WTC11 (cell line): ENCODE measurements around the gene SLC7A7. TPM values are rescaled to one million over a fixed set of nuclear protein-coding genes. Genes with fewer than 3 reads are reported as not detected.

Source experiments
- FOXJ3 ChIP-seq: sonication (generic); formaldehyde crosslinking; IDR thresholded peaks from 2 replicates; pipeline ENCODE4 v1.9.0; 2021; ENCODE audit warnings: missing genetic modification reagents, mild to moderate bottlenecking, borderline replicate concordance
- GABPB1 ChIP-seq: sonication (generic); formaldehyde crosslinking; IDR thresholded peaks from 2 replicates; pipeline ENCODE4 v1.8.1; 2023; ENCODE audit warnings: mild to moderate bottlenecking, missing genetic modification reagents
- IRF2 ChIP-seq: sonication (generic); formaldehyde crosslinking; IDR thresholded peaks from 2 replicates; pipeline ENCODE4 v1.8.0; 2022; ENCODE audit warnings: low read depth, missing genetic modification reagents, borderline replicate concordance
- JAZF1 ChIP-seq: fragments of 250-450 bp; sonication (Bioruptor Pico); IDR thresholded peaks from 2 replicates; pipeline ENCODE4 v1.9.0; 2021; ENCODE audit warnings: moderate library complexity, mild to moderate bottlenecking, inconsistent platforms
- JUN ChIP-seq: sonication (generic); formaldehyde crosslinking; IDR thresholded peaks from 2 replicates; pipeline ENCODE4 v1.8.0; 2023; ENCODE audit warnings: mild to moderate bottlenecking, missing genetic modification reagents
- MXD4 ChIP-seq: fragments of 250-450 bp; sonication (Bioruptor Pico); IDR thresholded peaks from 2 replicates; pipeline ENCODE4 v1.8.0; 2021; ENCODE audit warnings: mild to moderate bottlenecking, moderate library complexity, borderline replicate concordance
- MYBL2 ChIP-seq: sonication (generic); formaldehyde crosslinking; IDR thresholded peaks from 2 replicates; pipeline ENCODE4 v1.8.1; 2023; ENCODE audit warnings: mild to moderate bottlenecking, moderate library complexity, missing genetic modification reagents
- NR1H2 ChIP-seq: sonication (generic); formaldehyde crosslinking; IDR thresholded peaks from 2 replicates; pipeline ENCODE4 v1.9.0; 2021; ENCODE audit warnings: mild to moderate bottlenecking, moderate library complexity, missing genetic modification reagents
- RORB ChIP-seq: fragments of 250-450 bp; sonication (Bioruptor Pico); IDR thresholded peaks from 2 replicates; pipeline ENCODE4 v1.9.0; 2021; ENCODE audit warnings: mild to moderate bottlenecking
- SMAD4 ChIP-seq: sonication (generic); formaldehyde crosslinking; IDR thresholded peaks from 2 replicates; pipeline ENCODE4 v1.8.0; 2022; ENCODE audit warnings: mild to moderate bottlenecking, missing genetic modification reagents
- SOX15 ChIP-seq: fragments of 250-450 bp; sonication (Bioruptor Pico); IDR thresholded peaks from 2 replicates; pipeline ENCODE4 v1.9.0; 2021; ENCODE audit warnings: mild to moderate bottlenecking
- TEAD4 ChIP-seq: sonication (generic); formaldehyde crosslinking; IDR thresholded peaks from 2 replicates; pipeline ENCODE4 v1.8.0; 2022; ENCODE audit warnings: mild to moderate bottlenecking, missing genetic modification reagents
- ZNF121 ChIP-seq: sonication (generic); formaldehyde crosslinking; IDR thresholded peaks from 2 replicates; pipeline ENCODE4 v1.8.0; 2023; ENCODE audit warnings: missing genetic modification reagents
- ZNF219 ChIP-seq: sonication (generic); formaldehyde crosslinking; IDR thresholded peaks from 2 replicates; pipeline ENCODE4 v1.8.0; 2023; ENCODE audit warnings: missing genetic modification reagents, mild to moderate bottlenecking, borderline replicate concordance
- ZNF263 ChIP-seq: sonication (generic); formaldehyde crosslinking; IDR thresholded peaks from 2 replicates; pipeline ENCODE4 v1.8.1; 2022; ENCODE audit warnings: low read depth, mild to moderate bottlenecking, moderate library complexity, missing genetic modification reagents
- ZNF396 ChIP-seq: fragments of 250-450 bp; sonication (Bioruptor Pico); IDR thresholded peaks from 2 replicates; pipeline ENCODE4 v1.8.0; 2021; ENCODE audit warnings: mild to moderate bottlenecking, moderate library complexity, borderline replicate concordance
- ZNF671 ChIP-seq: fragments of 250-450 bp; sonication (Bioruptor Pico); IDR thresholded peaks from 2 replicates; pipeline ENCODE4 v1.8.0; 2021; ENCODE audit warnings: mild to moderate bottlenecking
- total RNA-seq: library from RNA; stranded (reverse); gene quantifications from 3 replicates; pipeline ENCODE4 v1.2.3, GENCODE V29; 2021
- TF ChIP-seq, protein P1 (sequence below): fragments of 250-450 bp; sonication (Bioruptor Pico); IDR thresholded peaks from 2 replicates; pipeline ENCODE4 v1.9.0; 2021; ENCODE audit warnings: mild to moderate bottlenecking
- TF ChIP-seq, protein P2 (sequence below): sonication (generic); formaldehyde crosslinking; IDR thresholded peaks from 2 replicates; pipeline ENCODE4 v1.8.1; 2022; ENCODE audit warnings: low read depth, mild to moderate bottlenecking, moderate library complexity, missing genetic modification reagents, borderline replicate concordance
- TF ChIP-seq, protein P3 (sequence below): sonication (generic); formaldehyde crosslinking; IDR thresholded peaks from 2 replicates; pipeline ENCODE4 v1.8.0; 2022; ENCODE audit warnings: mild to moderate bottlenecking, missing genetic modification reagents
- TF ChIP-seq, protein P4 (sequence below): sonication (generic); formaldehyde crosslinking; IDR thresholded peaks from 2 replicates; pipeline ENCODE4 v1.8.1; 2022; ENCODE audit warnings: mild to moderate bottlenecking, moderate library complexity, missing genetic modification reagents
- TF ChIP-seq, protein P5 (sequence below): fragments of 250-450 bp; sonication (Bioruptor Pico); IDR thresholded peaks from 2 replicates; pipeline ENCODE4 v1.8.0; 2021; ENCODE audit warnings: mild to moderate bottlenecking
- TF ChIP-seq, protein P6 (sequence below): sonication (generic); formaldehyde crosslinking; IDR thresholded peaks from 2 replicates; pipeline ENCODE4 v1.8.1; 2022; ENCODE audit warnings: mild to moderate bottlenecking, missing genetic modification reagents, moderate library complexity, borderline replicate concordance
- TF ChIP-seq, protein P7 (sequence below): sonication (generic); formaldehyde crosslinking; IDR thresholded peaks from 2 replicates; pipeline ENCODE4 v1.8.0; 2022; ENCODE audit warnings: mild to moderate bottlenecking, missing genetic modification reagents
- TF ChIP-seq, protein P8 (sequence below): sonication (generic); formaldehyde crosslinking; IDR thresholded peaks from 2 replicates; pipeline ENCODE4 v1.8.0; 2022; ENCODE audit warnings: mild to moderate bottlenecking, missing genetic modification reagents
- TF ChIP-seq, protein P9 (sequence below): sonication (generic); formaldehyde crosslinking; conservative IDR thresholded peaks from 2 replicates; pipeline ENCODE4 v1.8.1; 2023; ENCODE audit warnings: mild to moderate bottlenecking, low read depth, missing genetic modification reagents, moderate library complexity

SLC7A7 gene
- total RNA-seq, 1 experiment from 2014 or later, result 4.3 TPM

DNA sequence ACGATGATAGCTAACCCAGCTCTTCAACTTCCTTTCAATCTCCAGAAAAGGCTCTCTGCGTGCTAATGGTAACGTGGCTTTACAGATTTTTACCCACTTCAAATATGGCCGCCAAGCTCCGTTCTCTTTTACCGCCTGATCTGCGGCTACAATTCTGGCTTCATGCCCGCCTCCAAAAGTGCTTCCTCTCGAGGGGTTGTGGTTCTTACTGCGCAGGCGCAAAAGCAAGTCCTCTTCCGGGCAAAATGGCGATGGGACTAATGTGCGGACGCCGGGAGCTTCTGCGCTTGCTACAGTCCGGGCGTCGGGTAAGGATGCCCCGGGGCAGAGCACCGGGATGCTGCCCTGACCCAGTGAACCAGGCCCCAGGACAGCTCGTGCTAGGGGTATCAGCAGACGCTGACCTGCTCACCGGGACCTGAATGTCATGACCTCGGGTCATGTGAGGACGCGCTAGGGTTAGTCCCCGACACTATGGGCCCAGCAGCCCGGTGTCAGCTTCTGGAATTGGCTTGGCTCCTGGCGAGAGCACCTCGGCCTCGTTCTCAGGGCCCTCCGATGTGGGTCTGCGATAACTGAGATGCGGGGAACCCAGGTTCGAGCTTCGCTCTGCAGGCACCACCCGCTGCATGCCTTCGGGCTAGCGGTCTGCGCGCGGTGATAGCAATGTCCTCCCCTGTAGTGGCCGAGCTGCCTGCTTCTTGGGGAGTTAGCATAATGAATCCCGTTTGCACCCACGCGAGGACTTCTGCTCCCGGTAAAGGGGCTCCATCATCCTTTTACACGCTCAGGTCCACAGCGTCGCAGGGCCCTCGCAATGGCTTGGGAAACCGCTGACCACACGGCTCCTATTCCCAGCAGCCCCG lies 48.5 kb downstream of the SLC7A7 start, which contains the start of gene OXA1L (continued):
- TF ChIP-seq, protein P1, sequence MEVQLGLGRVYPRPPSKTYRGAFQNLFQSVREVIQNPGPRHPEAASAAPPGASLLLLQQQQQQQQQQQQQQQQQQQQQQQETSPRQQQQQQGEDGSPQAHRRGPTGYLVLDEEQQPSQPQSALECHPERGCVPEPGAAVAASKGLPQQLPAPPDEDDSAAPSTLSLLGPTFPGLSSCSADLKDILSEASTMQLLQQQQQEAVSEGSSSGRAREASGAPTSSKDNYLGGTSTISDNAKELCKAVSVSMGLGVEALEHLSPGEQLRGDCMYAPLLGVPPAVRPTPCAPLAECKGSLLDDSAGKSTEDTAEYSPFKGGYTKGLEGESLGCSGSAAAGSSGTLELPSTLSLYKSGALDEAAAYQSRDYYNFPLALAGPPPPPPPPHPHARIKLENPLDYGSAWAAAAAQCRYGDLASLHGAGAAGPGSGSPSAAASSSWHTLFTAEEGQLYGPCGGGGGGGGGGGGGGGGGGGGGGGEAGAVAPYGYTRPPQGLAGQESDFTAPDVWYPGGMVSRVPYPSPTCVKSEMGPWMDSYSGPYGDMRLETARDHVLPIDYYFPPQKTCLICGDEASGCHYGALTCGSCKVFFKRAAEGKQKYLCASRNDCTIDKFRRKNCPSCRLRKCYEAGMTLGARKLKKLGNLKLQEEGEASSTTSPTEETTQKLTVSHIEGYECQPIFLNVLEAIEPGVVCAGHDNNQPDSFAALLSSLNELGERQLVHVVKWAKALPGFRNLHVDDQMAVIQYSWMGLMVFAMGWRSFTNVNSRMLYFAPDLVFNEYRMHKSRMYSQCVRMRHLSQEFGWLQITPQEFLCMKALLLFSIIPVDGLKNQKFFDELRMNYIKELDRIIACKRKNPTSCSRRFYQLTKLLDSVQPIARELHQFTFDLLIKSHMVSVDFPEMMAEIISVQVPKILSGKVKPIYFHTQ (CRISPR knock-in tag), result no peak
- TF ChIP-seq ZNF671 (CRISPR knock-in tag), result no peak
- TF ChIP-seq, protein P2, sequence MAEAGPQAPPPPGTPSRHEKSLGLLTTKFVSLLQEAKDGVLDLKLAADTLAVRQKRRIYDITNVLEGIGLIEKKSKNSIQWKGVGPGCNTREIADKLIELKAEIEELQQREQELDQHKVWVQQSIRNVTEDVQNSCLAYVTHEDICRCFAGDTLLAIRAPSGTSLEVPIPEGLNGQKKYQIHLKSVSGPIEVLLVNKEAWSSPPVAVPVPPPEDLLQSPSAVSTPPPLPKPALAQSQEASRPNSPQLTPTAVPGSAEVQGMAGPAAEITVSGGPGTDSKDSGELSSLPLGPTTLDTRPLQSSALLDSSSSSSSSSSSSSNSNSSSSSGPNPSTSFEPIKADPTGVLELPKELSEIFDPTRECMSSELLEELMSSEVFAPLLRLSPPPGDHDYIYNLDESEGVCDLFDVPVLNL, result peak; percentile 62; the same call in 1 of the 2 replicates
- TF ChIP-seq IRF2 (CRISPR knock-in tag), result no peak
- no peak for TF ChIP-seq SMAD4 (CRISPR knock-in tag)
- TF ChIP-seq, protein P3, sequence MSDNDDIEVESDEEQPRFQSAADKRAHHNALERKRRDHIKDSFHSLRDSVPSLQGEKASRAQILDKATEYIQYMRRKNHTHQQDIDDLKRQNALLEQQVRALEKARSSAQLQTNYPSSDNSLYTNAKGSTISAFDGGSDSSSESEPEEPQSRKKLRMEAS (CRISPR knock-in tag), result peak; percentile 56
- no peak for TF ChIP-seq ZNF219
- no peak for TF ChIP-seq ZNF396
- TF ChIP-seq, protein P4, sequence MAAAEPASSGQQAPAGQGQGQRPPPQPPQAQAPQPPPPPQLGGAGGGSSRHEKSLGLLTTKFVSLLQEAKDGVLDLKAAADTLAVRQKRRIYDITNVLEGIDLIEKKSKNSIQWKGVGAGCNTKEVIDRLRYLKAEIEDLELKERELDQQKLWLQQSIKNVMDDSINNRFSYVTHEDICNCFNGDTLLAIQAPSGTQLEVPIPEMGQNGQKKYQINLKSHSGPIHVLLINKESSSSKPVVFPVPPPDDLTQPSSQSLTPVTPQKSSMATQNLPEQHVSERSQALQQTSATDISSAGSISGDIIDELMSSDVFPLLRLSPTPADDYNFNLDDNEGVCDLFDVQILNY (CRISPR knock-in tag), result 0 out of 2 replicates have a peak, but pooled peaks have one; percentile 39
- peak; percentile 79; the same call in 1 of the 2 replicates for TF ChIP-seq MYBL2 (CRISPR knock-in tag)
- TF ChIP-seq, protein P5, sequence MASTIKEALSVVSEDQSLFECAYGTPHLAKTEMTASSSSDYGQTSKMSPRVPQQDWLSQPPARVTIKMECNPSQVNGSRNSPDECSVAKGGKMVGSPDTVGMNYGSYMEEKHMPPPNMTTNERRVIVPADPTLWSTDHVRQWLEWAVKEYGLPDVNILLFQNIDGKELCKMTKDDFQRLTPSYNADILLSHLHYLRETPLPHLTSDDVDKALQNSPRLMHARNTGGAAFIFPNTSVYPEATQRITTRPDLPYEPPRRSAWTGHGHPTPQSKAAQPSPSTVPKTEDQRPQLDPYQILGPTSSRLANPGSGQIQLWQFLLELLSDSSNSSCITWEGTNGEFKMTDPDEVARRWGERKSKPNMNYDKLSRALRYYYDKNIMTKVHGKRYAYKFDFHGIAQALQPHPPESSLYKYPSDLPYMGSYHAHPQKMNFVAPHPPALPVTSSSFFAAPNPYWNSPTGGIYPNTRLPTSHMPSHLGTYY, result no peak
- TF ChIP-seq TEAD4 (CRISPR knock-in tag), result peak; percentile 22; the same call in 1 of the 2 replicates
- no peak for TF ChIP-seq NR1H2 (CRISPR knock-in tag)
- TF ChIP-seq ZNF263 (CRISPR knock-in tag), result no peak
- no peak for TF ChIP-seq ZNF121 (CRISPR knock-in tag)
- no peak for TF ChIP-seq MXD4 (CRISPR knock-in tag)
- no peak for TF ChIP-seq FOXJ3 (CRISPR knock-in tag)
- no peak for TF ChIP-seq JAZF1
- TF ChIP-seq, protein P6, sequence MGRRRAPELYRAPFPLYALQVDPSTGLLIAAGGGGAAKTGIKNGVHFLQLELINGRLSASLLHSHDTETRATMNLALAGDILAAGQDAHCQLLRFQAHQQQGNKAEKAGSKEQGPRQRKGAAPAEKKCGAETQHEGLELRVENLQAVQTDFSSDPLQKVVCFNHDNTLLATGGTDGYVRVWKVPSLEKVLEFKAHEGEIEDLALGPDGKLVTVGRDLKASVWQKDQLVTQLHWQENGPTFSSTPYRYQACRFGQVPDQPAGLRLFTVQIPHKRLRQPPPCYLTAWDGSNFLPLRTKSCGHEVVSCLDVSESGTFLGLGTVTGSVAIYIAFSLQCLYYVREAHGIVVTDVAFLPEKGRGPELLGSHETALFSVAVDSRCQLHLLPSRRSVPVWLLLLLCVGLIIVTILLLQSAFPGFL (CRISPR knock-in tag), result peak; percentile 26; the same call in 1 of the 2 replicates
- no peak for TF ChIP-seq SOX15 (CRISPR knock-in tag)
- TF ChIP-seq, protein P7, sequence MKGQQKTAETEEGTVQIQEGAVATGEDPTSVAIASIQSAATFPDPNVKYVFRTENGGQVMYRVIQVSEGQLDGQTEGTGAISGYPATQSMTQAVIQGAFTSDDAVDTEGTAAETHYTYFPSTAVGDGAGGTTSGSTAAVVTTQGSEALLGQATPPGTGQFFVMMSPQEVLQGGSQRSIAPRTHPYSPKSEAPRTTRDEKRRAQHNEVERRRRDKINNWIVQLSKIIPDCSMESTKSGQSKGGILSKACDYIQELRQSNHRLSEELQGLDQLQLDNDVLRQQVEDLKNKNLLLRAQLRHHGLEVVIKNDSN, result peak; percentile 61
- TF ChIP-seq GABPB1 (CRISPR knock-in tag), result peak; percentile 64
- no peak for TF ChIP-seq RORB
- TF ChIP-seq, protein P8, sequence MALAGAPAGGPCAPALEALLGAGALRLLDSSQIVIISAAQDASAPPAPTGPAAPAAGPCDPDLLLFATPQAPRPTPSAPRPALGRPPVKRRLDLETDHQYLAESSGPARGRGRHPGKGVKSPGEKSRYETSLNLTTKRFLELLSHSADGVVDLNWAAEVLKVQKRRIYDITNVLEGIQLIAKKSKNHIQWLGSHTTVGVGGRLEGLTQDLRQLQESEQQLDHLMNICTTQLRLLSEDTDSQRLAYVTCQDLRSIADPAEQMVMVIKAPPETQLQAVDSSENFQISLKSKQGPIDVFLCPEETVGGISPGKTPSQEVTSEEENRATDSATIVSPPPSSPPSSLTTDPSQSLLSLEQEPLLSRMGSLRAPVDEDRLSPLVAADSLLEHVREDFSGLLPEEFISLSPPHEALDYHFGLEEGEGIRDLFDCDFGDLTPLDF, result 0 out of 2 replicates have a peak, but pooled peaks have one; percentile 7
- TF ChIP-seq JUN (CRISPR knock-in tag), result no peak; the same call in 1 of the 2 replicates
- TF ChIP-seq, protein P9, sequence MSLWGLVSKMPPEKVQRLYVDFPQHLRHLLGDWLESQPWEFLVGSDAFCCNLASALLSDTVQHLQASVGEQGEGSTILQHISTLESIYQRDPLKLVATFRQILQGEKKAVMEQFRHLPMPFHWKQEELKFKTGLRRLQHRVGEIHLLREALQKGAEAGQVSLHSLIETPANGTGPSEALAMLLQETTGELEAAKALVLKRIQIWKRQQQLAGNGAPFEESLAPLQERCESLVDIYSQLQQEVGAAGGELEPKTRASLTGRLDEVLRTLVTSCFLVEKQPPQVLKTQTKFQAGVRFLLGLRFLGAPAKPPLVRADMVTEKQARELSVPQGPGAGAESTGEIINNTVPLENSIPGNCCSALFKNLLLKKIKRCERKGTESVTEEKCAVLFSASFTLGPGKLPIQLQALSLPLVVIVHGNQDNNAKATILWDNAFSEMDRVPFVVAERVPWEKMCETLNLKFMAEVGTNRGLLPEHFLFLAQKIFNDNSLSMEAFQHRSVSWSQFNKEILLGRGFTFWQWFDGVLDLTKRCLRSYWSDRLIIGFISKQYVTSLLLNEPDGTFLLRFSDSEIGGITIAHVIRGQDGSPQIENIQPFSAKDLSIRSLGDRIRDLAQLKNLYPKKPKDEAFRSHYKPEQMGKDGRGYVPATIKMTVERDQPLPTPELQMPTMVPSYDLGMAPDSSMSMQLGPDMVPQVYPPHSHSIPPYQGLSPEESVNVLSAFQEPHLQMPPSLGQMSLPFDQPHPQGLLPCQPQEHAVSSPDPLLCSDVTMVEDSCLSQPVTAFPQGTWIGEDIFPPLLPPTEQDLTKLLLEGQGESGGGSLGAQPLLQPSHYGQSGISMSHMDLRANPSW (CRISPR knock-in tag), result no peak
